HG03354 (cell line): ENCODE measurements around the gene POMT1.
"Not testable (repeated sequence)": the region's sequence is repeated elsewhere in the genome, so short reads cannot be mapped to it uniquely, and the experiment has no call there.

ENCODE experiments used
- ATAC-seq: cut with Tn5 transposase; IDR thresholded peaks from one replicate; pipeline ENCODE4 v1.9.1; 2021; ENCODE audit warnings: mild to moderate bottlenecking; ENCODE audit not compliant: unreplicated experiment, poor library complexity, severe bottlenecking

Gene POMT1

DNA sequence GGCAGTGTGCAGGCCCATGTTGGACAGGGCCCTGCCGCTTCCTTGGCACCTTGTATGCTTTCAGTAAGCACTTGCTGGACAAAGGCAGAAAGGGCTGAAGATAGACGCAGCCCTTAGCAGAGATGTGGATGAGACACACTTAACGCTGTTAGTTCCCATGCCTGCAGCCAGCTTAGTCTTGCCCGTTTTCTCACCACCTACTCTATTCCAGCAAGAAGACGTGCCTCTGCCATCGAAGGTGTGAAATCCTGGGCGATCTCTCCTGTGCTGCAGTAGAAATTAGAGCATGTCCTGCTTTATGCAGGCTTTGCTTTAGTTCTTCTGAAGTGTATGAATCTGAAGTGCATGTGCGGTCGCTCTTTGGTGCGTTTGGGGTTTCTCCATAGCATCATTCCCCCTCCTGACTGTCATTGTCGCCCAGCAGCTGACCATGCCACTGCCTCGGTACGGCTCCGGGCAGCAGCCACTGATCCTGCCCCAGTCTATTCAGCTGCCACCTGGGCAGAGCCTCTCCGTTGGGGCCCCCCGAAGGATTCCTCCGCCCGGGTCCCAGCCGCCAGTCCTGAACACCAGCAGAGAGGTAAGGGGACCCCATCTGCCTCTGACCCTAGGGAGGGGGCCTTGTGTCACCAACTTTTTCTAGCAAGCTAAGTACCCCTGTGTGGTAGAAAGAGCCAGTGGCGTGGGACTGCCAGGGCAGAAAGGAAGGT, 11.6 kb upstream of the POMT1 start:
- ATAC-seq, result no peak

DNA sequence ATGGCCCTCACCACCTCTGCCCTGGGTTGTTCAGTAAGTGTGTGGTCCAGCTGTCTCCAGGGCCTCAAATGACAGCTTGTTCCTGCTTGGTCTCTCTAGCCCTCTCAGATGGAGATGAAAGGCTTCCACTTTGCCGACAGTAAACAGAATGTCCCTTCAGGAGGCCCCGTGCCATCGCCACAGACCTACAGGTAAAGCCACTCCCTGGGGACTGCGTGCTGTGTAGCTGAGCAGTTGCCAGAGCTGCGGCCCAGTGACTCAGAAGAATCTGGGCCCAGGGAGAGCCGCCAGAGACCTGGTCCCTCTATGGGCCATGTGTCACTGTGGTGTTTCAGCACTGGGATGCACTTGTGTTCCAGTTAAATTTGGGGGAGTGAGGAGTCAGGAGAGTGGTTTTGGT, 10.6 kb upstream of the POMT1 start:
- no peak for ATAC-seq

DNA sequence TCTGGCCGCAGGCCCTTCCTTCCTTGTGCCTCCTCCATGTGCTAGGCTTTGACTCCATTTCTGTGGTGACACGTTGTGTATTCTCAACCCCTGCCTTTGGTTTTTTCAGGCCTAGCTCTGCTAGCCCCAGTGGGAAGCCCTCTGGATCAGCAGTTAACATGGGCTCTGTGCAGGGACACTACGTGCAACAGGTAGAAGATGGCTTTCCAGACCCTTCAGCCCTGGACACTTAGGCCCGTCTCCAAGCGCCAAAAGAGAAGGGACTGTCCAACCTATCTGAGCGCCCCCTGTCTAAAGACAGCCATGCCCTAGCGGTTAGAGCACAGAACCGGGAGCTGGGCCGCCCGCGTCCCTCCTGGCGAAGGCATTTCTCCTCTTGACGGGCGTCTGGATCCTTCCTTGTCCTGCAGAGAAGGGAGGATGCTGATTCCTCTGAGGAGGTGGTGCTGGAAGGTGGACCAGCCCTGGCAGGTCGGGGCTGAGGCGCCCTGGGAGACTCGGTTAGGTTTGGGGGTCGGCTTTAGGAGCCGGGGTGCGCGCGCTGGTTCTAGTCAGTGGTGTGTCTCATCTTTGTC, 8.3 kb upstream of the POMT1 start:
- ATAC-seq, result no peak

DNA sequence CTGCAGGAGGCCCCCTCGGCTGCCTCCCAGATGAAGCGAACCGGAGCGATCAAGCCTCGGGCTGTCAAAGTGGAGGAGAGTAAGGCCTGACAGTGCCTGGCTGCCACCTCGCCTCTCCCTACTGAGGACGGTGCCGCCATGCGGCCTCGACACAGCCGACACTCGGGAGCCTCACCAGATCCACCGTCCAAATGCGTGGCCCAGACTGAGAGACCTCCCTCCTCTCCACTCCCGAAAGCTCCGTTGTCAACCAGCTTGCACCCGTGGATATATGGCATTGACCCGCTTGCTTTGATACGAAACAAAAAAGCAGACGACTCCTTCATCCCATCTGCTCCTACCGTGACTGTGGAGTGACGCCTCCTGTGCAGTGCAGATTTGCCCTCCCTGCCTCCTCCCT, 6.9 kb upstream of the POMT1 start:
- ATAC-seq, result no peak

DNA sequence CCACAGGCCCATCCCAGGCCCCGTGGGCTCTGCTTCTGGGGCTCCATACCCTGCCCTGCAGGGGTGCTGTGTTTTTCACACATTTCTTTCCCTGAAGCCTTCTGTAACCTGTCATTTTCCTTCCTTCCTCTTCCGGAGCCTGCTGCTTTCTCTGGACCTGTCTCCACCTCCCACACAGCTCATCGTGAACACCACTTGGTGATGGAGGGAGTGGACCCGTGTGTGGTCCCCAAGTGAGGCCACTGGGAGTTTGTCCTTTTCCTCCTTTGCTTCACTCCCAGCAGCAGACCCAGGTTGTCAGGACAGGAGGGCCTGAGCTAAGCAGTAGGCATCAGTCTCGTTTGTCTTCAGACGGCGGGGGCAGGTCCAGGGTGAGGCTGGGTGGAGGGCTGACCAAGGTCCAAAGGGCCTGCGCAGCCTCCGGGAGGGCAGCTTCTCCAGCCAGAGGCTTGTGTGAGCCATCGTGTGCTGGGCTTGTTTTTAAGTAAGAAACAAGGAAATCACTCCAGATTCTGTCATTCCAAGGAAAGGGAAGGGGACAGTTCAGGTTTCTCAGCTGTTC, 5.8 kb upstream of the POMT1 start:
- ATAC-seq, result no peak

DNA sequence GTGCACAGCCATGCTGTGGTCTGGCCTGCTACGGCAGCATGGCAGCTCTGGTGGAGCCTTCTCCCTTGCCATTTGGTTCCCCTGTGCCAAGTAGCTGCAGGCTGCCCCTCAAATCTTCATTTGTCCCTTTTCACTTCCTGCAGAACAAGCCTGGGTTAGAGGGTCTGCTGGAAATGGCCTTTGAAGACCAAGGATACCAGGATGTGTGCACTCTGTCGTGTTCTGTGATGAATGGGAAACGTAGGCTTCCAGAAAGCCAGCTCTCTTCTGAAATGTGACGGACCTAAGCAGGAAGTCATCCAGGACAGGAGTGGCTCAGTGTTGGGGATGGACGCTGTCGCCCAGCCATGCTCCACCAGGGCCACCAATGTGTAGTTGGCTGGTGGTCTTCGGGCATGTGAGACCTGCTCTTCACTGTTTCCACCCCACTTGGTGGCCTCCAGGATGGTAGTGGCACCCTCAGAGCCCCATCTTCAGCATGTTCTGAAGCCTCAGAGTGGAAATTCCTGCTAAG, 3.4 kb upstream of the POMT1 start:
- ATAC-seq, result no peak

DNA sequence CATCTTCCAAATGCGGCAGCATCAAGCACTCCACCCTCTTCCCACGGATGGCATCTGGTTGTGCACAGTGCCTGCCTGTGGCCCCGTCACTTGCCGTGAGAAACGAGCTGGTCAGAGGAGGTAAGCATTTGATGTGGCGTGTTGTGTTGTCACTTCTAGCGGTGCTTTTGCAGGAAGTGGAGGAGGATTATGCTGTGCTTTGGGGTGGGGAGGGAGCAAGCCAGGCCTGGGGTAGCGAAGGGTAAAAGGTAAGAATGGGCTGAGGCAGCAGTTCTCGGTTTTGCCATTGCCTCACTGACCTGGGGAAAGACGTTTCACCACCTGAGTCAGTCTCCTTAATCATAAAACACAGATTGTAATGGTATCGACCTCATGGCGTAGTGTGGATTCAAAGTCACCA, 2.3 kb upstream of the POMT1 start:
- ATAC-seq, result no peak

DNA sequence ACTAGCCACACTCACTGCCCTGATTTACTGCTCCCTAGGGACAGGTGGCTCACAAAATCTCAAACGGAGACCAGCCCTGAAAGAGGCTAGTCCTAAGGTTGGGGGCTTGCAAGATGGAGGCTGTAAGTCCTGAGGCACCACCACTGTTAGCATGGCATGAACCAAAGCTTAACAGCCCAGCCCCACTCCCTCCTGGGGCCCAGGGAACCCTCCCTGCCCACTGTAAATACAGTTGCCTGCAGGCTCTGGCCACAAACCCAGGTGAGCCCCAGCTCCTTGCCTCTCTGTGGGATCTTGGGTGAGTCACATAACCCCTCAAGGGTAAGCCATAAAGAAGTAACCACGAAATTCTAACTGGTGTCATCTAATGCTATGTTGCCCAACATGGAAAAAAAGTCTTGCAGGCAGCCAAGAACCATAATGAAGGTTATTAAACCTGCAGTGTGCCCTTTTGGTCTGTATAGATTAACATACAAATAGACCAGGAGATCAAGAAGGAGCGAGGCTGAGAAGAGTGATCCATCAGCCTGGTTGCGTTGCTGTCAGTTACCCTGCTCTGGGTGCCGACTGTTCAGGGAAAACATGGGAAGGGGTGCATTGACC, 1.7 kb upstream of the POMT1 start:
- no peak for ATAC-seq

DNA sequence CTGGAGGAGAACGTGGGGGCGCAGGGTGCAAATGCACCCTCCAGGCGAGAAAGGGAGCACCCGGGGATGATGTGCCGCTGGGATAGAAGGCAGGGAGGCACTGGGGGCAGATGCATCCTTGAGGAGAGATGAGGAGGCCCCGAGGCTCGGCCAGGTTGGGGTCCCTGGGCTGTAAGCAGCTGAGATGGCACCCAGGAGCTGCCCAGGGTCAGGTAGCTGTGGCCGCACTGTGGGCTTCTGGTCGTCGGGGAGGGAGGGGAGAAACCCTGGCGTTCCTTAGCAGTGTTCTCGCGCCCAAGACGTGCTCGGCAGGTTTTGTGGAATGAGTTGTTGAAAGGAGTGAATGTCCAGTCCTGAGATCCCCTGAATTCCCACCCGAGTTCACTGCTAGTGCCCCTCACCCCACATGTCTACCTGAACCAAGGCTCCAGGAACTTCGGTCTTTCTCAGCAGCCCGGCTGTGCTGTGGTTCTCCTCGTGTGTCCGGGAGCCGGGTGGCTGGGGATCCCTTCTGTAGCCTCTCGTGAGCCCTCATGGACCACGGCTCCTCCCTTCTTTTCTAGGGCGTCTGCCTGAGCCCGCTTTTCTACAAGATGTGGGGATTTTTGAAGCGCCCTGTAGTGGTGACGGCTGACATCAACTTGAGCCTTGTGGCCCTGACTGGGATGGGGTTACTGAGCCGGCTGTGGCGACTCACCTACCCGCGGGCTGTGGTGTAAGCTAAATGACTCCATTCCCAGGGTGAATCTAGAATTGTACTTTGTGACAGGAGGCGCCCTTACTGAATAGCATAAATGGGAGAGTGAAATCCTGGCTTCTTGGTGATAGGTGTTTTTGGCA, 1.1 kb downstream of the POMT1 start:
- ATAC-seq, result no peak

DNA sequence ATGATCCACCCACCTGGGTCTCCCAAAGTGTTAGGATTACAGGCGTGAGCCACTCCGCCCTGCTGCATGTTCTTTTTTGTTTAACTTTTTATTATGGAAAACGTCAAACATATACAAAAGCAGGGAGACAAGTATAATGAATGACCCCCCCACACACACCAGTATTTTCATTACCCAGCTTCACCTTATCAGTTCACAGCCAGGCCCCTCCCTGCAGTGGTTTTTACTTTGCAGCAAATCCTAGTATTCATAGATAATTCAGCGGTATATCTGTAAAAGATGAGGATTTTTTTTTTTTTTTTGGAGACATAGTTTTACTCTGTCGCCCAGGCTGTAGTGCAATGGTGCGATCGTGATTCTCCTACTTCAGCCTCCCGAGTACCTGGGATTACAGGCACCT, 2.3 kb downstream of the POMT1 start:
- ATAC-seq, result no peak

DNA sequence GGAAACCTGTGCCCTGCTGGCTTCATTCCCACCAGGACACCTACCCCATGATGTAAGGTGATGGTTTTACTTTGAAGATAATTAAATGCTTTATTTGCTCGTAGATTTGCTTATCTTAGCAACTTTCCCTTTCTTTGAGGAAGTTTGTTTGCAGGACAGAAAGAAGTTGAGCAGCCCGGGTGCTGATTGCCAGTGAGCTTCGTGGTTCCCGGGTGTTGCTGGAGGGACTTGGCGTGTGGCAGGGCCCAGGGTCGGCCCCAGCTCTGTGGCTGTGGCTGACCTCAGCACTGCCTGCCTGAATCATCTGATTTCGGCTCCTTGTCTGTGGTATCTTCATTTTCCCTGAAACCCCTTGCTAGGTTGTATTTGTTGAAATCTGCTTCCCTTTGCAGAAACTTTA, 8.7 kb downstream of the POMT1 start:
- no peak for ATAC-seq

DNA sequence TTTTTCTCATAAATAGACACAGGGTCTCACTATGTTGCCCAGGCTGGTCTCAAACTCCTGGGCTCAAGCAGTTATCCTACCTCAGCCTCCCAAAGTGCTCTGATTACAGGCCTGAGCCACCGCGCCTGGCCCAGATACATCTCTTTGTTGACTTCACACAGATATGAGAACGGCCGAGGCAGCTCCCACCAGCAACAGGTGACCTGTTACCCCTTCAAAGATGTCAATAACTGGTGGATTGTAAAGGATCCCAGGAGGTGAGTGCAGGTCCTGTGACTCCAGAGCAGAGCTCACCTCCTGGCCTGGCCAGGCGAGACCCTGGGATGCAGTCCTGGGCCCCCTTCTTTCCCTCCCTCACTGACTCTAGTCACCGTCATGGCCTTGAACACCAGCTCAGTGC, 9.2 kb downstream of the POMT1 start:
- ATAC-seq, result no peak

DNA sequence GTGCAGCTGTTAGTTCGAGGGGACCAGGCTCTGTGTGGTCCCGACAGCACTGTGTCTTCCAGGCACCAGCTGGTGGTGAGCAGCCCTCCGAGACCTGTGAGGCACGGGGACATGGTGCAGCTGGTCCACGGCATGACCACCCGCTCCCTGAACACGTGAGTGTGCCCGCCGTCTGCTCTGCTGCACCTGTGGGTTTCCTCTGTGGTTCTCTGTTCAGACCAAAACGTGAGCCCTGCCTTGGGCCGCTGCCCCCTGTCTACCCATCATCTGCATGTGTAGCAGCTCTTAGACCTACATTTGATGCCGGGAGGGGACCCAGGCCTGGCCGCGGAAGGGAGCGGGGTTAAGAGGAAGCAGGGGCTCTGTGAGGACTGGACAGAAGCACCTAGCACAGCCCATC, 10.5 kb downstream of the POMT1 start:
- no peak for ATAC-seq

DNA sequence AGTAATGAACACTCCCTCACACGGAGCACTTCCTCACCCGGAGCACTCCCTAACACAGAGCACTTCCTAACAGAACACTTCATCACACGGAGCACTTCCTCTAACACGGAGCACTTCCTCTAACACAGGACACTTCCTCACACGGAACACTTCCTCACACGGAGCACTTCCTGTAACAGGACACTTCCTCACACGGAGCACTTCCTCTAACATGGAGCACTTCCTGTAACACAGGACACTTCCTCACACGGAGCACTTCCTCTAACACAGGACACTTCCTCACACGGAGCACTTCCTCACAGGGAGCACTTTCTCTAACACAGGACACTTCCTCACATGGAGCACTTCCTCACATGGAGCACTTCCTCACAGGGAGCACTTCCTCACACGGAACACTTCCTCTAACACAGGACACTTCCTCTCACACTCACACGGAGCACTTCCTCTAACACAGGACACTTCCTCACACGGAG, 12.9 kb downstream of the POMT1 start:
- not testable (repeated sequence) for ATAC-seq

DNA sequence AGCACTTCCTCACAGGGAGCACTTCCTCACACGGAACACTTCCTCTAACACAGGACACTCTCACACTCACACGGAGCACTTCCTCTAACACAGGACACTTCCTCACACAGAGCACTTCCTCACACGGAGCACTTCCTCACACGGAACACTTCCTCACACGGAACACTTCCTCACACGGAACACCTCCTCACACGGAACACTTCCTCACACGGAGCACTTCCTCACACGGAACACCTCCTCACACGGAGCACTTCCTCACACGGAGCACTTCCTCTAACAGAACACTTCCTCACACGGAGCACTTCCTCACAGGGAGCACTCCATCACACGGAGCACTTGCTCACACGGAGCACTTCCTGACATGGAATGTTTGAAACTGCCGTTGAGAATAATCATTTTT, 13.4 kb downstream of the POMT1 start:
- ATAC-seq, result no peak

DNA sequence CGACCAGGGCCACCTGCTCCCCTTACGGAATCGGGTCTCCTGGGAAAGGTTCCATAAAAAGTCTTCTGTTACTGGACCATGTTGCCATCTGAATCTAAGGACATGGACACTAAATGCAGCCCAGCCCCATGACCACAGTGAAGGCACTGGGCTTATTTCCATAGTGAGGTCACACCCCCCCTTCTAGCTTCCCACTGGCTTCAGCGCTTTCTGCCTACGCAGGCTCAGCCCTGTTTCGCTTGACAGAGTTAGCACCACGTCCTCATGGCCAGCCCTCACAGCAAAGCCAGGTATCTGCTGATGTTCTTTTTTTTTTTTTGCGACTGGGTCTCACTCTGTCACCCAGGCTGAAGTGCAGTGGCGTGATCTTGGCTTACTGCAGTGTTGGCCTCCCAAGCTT, 14.2 kb downstream of the POMT1 start:
- ATAC-seq, result no peak

DNA sequence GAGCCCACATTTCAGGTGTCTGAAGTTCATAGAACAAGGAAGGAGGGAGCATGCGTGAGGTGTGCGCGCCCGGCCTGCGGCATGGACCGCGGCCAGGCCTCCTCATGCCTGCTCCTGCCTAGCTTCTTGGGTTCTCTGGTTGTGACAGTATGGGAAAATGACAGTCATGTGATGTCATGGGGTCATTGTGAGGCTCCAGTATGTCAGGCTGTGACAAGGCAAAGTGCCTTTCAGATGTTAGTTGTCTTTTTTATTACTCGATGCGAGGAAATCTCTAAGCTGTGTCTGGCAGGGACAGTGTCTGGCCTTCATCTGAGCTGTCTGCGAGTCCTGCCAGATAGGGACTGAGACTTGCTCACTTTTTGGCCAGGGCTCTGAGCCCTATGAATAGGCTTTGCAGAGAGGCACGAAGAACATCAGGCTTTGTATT, 15.1 kb downstream of the POMT1 start:
- ATAC-seq, result no peak

DNA sequence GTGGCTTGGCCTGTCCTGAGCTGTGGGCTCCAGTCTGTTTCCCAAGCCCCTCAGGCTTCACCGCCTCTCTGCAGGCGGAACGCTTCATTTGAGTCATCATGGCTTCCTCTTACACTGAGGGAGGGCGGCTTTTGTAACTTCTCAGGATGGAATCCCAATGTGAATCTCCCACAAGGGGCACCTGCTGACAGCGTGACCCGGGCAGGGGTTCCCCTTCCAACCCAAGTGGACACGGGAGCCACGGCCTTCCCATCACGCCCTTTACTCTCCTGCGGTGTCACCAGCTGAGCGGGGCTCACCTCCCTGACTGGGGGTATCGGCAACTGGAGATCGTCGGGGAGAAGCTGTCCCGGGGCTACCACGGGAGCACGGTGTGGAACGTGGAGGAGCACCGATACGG, 15.8 kb downstream of the POMT1 start:
- ATAC-seq, result no peak

DNA sequence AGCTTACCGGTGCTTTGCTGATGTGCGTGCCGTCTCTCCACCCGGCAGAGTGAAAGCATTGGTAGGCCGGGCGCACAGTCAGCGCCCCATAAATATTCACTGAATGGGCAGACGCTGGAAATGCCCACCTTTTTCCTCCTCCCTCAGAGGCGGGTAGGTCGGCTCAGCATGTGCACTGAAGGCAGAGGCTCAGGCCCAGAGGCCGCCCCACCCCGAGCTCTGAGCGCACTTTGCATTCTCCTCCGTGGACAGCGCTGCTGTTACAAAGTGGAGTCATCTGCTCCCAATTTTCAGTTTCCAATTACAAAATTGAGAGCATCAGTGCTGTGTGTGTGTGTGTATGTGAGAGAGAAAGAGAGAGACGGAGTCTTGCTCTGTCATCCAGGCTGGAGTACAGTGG, 17.8 kb downstream of the POMT1 start:
- ATAC-seq, result no peak

DNA sequence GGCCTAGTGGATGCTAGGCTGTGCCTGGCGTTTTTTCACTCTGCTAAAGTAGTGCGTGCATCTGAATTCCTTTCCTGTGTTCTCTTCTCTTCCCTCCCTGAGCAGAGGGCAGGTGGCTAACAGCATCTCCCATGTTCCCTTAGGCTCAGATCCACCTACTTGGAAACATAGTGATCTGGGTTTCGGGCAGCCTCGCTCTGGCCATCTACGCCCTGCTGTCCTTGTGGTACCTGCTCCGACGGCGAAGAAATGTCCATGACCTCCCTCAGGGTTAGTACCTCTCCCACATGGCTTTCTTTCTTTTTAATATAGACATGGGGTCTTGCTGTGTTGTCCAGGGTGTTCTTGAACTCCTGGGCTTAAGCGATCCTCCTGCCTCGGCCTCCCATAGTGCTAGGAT, 18.5 kb downstream of the POMT1 start:
- ATAC-seq, result no peak
